ENCODE results near the gene C19orf47. TPM values are rescaled to one million over a fixed set of nuclear protein-coding genes. Genes with fewer than 3 reads are reported as not detected.

The C19orf47 gene
- total and polyA plus RNA-seq, 2 donors (not counting 3 experiments of a cell fraction or from before 2014, with no cell fraction given), result 16.4 to 27.0 TPM

GRCh38 chr19:40272261-40272660 lies 75.9 kb downstream of the C19orf47 start:
- Histone ChIP-seq H2AFZ (ENCODE audit: low read depth, low read length) (no peak overlapping the region), H3K4me3 (replicated peaks in 1 of 3; ENCODE audit: insufficient read depth in 1 of 3, low read depth in 1 of 3, low read length in 3 of 3) (no peak overlapping the region), H3K4me2 (ENCODE audit: insufficient read depth, low read length) (no peak overlapping the region), H3K4me1 (ENCODE audit: control insufficient read depth, extremely low read depth, insufficient read depth, low read length) (no peaks in the 10 kb centered on the region), H3K9me3 (replicated peaks; ENCODE audit: control insufficient read depth, insufficient read depth, low read length) (no peaks in the 10 kb centered on the region), H3K79me2 (ENCODE audit: control insufficient read depth, insufficient read depth, low read length) (peaks cover 74% of the 10 kb centered on the region), H3K36me3 (ENCODE audit: control insufficient read depth in 2 of 2, extremely low read depth in 1 of 2, insufficient read depth in 2 of 2, low read length in 2 of 2) (no peaks in the 10 kb centered on the region), H3K9ac (replicated peaks; ENCODE audit: extremely low read depth, insufficient read depth, low read length) (no peak overlapping the region), H4K20me1 (replicated peaks; ENCODE audit: control insufficient read depth, extremely low read depth, insufficient read depth, low read length) (no peaks in the 10 kb centered on the region), H3K9me1 (replicated peaks; ENCODE audit: control insufficient read depth, extremely low read depth, insufficient read depth, low read length) (no peaks in the 10 kb centered on the region), H3K27me3 (ENCODE audit: control insufficient read depth in 2 of 2, insufficient read depth in 2 of 2, low read length in 2 of 2) (no peaks in the 10 kb centered on the region), H3K27ac (ENCODE audit: insufficient read depth, low read depth, low read length) (no peak overlapping the region)
- no TSS peak for BruUV-seq (replicated peaks)
- FAIRE-seq (no peak), DNase-seq (ENCODE audit: low read depth, low spot score) (no peak)
- POLR2A ChIA-PET, result no interaction called here
- dilution Hi-C loops (cut with MboI; ENCODE audit: extremely low pct_ligation_motif_present, low sequenced_read_pairs), result no loop called here
- CTCF ChIA-PET, result no interaction called here
- TF ChIP-seq POLR2A (IDR thresholded peaks at IDR 0.05; ENCODE audit: low read depth, low read length) (no peak), MYC (IDR thresholded peaks at IDR 0.05; ENCODE audit: low read depth, low read length) (no peak), MAX (IDR thresholded peaks at IDR 0.05; ENCODE audit: insufficient read depth, insufficient read length) (no peak), JUN (IDR thresholded peaks at IDR 0.05; ENCODE audit: borderline replicate concordance, insufficient read depth, insufficient read length, low read depth) (no peak), CTCF (IDR thresholded peaks at IDR 0.05; ENCODE audit: extremely low read depth in 1 of 2, insufficient read depth in 1 of 2, low read depth in 1 of 2, low read length in 2 of 2) (no peak), POLR2AphosphoS5 (IDR thresholded peaks at IDR 0.05; ENCODE audit: insufficient read depth, low read depth, low read length) (no peak)
- intact Hi-C loops (cut with micrococcal nuclease), result no loop called here

- FAIRE-seq (no peak), DNase-seq (ENCODE audit: low read depth, low spot score) (no peak)
- Histone ChIP-seq H4K20me1 (replicated peaks; ENCODE audit: control insufficient read depth, extremely low read depth, insufficient read depth, low read length) (no peaks in the 10 kb centered on the region), H3K79me2 (ENCODE audit: control insufficient read depth, insufficient read depth, low read length) (peaks cover 73% of the 10 kb centered on the region), H3K9me3 (replicated peaks; ENCODE audit: control insufficient read depth, insufficient read depth, low read length) (no peaks in the 10 kb centered on the region), H3K4me1 (ENCODE audit: control insufficient read depth, extremely low read depth, insufficient read depth, low read length) (no peaks in the 10 kb centered on the region), H3K36me3 (ENCODE audit: control insufficient read depth in 2 of 2, extremely low read depth in 1 of 2, insufficient read depth in 2 of 2, low read length in 2 of 2) (no peaks in the 10 kb centered on the region), H3K27me3 (ENCODE audit: control insufficient read depth in 2 of 2, insufficient read depth in 2 of 2, low read length in 2 of 2) (no peaks in the 10 kb centered on the region), H3K9me1 (replicated peaks; ENCODE audit: control insufficient read depth, extremely low read depth, insufficient read depth, low read length) (no peaks in the 10 kb centered on the region), H3K4me2 (ENCODE audit: insufficient read depth, low read length) (no peak overlapping the region), H3K27ac (ENCODE audit: insufficient read depth, low read depth, low read length) (no peak overlapping the region), H3K9ac (replicated peaks; ENCODE audit: extremely low read depth, insufficient read depth, low read length) (no peak overlapping the region), H2AFZ (ENCODE audit: low read depth, low read length) (no peak overlapping the region), H3K4me3 (replicated peaks in 1 of 3; ENCODE audit: insufficient read depth in 1 of 3, low read depth in 1 of 3, low read length in 3 of 3) (no peak overlapping the region)
- intact Hi-C loops (cut with micrococcal nuclease) (no loop called here), dilution Hi-C loops (cut with MboI; ENCODE audit: extremely low pct_ligation_motif_present, low sequenced_read_pairs) (no loop called here)
- ChIA-PET CTCF (interaction anchor here (1.2 kb wide), 1 partner anchor 34 kb away, joined by 3 read pairs; no protein-coding TSS in a partner anchor), POLR2A (no interaction called here)
- BruUV-seq (replicated peaks), result no TSS peak
- TF ChIP-seq POLR2A (IDR thresholded peaks at IDR 0.05; ENCODE audit: low read depth, low read length) (no peak), GATA2 (IDR thresholded peaks at IDR 0.05; ENCODE audit: insufficient read depth, insufficient read length, low read depth, low read length) (no peak), FOS (IDR thresholded peaks at IDR 0.05; ENCODE audit: borderline replicate concordance, insufficient read depth, low read length) (no peak), CTCF (IDR thresholded peaks at IDR 0.05; ENCODE audit: extremely low read depth in 1 of 2, insufficient read depth in 1 of 2, low read depth in 1 of 2, low read length in 2 of 2) (no peak), JUN (IDR thresholded peaks at IDR 0.05; ENCODE audit: borderline replicate concordance, insufficient read depth, insufficient read length, low read depth) (no peak), POLR2AphosphoS5 (IDR thresholded peaks at IDR 0.05; ENCODE audit: insufficient read depth, low read depth, low read length) (no peak), MYC (IDR thresholded peaks at IDR 0.05; ENCODE audit: low read depth, low read length) (no peak), EZH2 (IDR thresholded peaks at IDR 0.05; ENCODE audit: borderline replicate concordance, low read depth, low read length, severe bottlenecking) (no peak), MAX (IDR thresholded peaks at IDR 0.05; ENCODE audit: insufficient read depth, insufficient read length) (no peak)
Observed at GRCh38 chr19:40271706-40272105, 76.5 kb downstream of the C19orf47 start.

Measured in endothelial cell of umbilical vein (primary cell).